Mucosa of descending colon (tissue), 3 donors: Measurements from ENCODE around the gene TOR1B. TPM values are rescaled to one million over a fixed set of nuclear protein-coding genes. Genes with fewer than 3 reads are reported as not detected.
"Not testable (repeated sequence)": the region's sequence is repeated elsewhere in the genome, so short reads cannot be mapped to it uniquely, and the experiment has no call there.

ENCODE experiments used
- ATAC-seq: fragments of 200-7000 bp; cut with Tn5 transposase; one replicate; pipeline ENCODE4 v1.9.1; 2020; ENCODE audit warnings: mild to moderate bottlenecking, moderate library complexity
- DNase-seq, 3 donors: peaks; one replicate each; pipeline ENCODE4 v3.0.0-alpha.2; 2020
- H3K36me3 ChIP-seq: fragments of 200-600 bp; one replicate; pipeline ENCODE4 v1.8.0; 2021; ENCODE audit warnings: low read depth, mild to moderate bottlenecking
- H3K4me1 ChIP-seq: fragments of 200-600 bp; one replicate; pipeline ENCODE4 v1.8.0; 2021; ENCODE audit warnings: low read depth, mild to moderate bottlenecking
- H3K4me3 ChIP-seq: fragments of 200-600 bp; one replicate; pipeline ENCODE4 v1.8.0; 2021; ENCODE audit warnings: mild to moderate bottlenecking
- H3K9me3 ChIP-seq: fragments of 200-600 bp; one replicate; pipeline ENCODE4 v1.8.0; 2021; ENCODE audit warnings: mild to moderate bottlenecking
- CTCF ChIP-seq: fragments of 200-600 bp; IDR thresholded peaks from one replicate; pipeline ENCODE4 v1.8.0; 2022; ENCODE audit warnings: antibody characterized with exemption, mild to moderate bottlenecking
- intact Hi-C, 2 donors: fragments of 100-400 bp; cut with DNase I in 1 of 2; cut with micrococcal nuclease in 1 of 2; formaldehyde crosslinking; loops; one replicate each; pipeline versions ENCODE4 v1.11.0 to v1.11.1; 2022; cut with DNase I, micrococcal nuclease
- total RNA-seq, 3 donors: library from RNA; stranded (reverse); fragmentation: NEBNext Ultra II Directional in 2 of 3; extraction: Animal tissue kit (Norgen Biotek cat#: 25700) in 2 of 3; gene quantifications; one replicate each; pipeline versions ENCODE4 v1.2.1 to v1.2.4, GENCODE V29; 2021 to 2023
- donor health status: DM: no; HTN: no; CAD: no; lungs with moderate emphysema.
- donor health status: DM: no; HTN: no; CAD: no.
- donor health status: DM: no; HTN: yes; CAD: no.

TOR1B gene
- total RNA-seq, 3 donors from 2014 or later = 37.3 to 63.5 (median 49.2) TPM

GRCh38 chr9:129785866-129786265 lies 17.1 kb upstream of the TOR1B start:
- no peak for TF ChIP-seq CTCF
- DNase-seq = no peak
- Histone ChIP-seq H3K4me1 (peaks cover 4% of the 10 kb centered on the region), H3K9me3 (no peaks in the 10 kb centered on the region), H3K36me3 (no peaks in the 10 kb centered on the region), H3K4me3 (no peak overlapping the region)
- ATAC-seq = no peak
- intact Hi-C loops = loop anchor here (5.0 kb wide), 2 partner anchors 44 to 49 kb away; no protein-coding TSS in a partner anchor

- no peaks in the 10 kb centered on the region for H3K36me3 ChIP-seq
- H3K9me3 ChIP-seq = no peaks in the 10 kb centered on the region
- intact Hi-C loops = loop anchor here (5.0 kb wide), 2 partner anchors 44 to 49 kb away; no protein-coding TSS in a partner anchor
- no peak for ATAC-seq
- H3K4me1 ChIP-seq = peaks cover 4% of the 10 kb centered on the region
- no peak for TF ChIP-seq CTCF
- no peak overlapping the region for H3K4me3 ChIP-seq
- DNase-seq = no peak
Observed at GRCh38 chr9:129786481-129786880, 16.5 kb upstream of the TOR1B start.

GRCh38 chr9:129794549-129794948 lies 8.4 kb upstream of the TOR1B start:
- DNase-seq = no peak
- no peak for TF ChIP-seq CTCF
- intact Hi-C loops = loop anchor here in 1 of 2 donors (10.0 kb wide), 1 partner anchor 140 kb away; no protein-coding TSS in a partner anchor
- Histone ChIP-seq H3K4me1 (peaks cover 4% of the 10 kb centered on the region), H3K9me3 (no peaks in the 10 kb centered on the region), H3K36me3 (no peaks in the 10 kb centered on the region), H3K4me3 (no peak overlapping the region)
- ATAC-seq = no peak

- not testable (repeated sequence) for H3K9me3 ChIP-seq, H3K4me1 ChIP-seq, ATAC-seq, H3K36me3 ChIP-seq, H3K4me3 ChIP-seq, DNase-seq
- intact Hi-C loops = loop anchor here in 1 of 2 donors (10.0 kb wide), 1 partner anchor 141 kb away; no protein-coding TSS in a partner anchor
Observed at GRCh38 chr9:129796029-129796428, 7.0 kb upstream of the TOR1B start.

GRCh38 chr9:129798973-129799372 lies 4.0 kb upstream of the TOR1B start:
- ATAC-seq = no peak
- intact Hi-C loops = loop anchor here in 1 of 2 donors (10.0 kb wide), 1 partner anchor 144 kb away; no protein-coding TSS in a partner anchor
- no peak overlapping the region for H3K4me3 ChIP-seq
- H3K9me3 ChIP-seq = no peaks in the 10 kb centered on the region
- TF ChIP-seq CTCF = no peak
- no peak for DNase-seq
- no peaks in the 10 kb centered on the region for H3K36me3 ChIP-seq
- peaks cover 3% of the 10 kb centered on the region for H3K4me1 ChIP-seq

- no peaks in the 10 kb centered on the region for H3K36me3 ChIP-seq
- intact Hi-C loops = no loop called here
- TF ChIP-seq CTCF = no peak
- DNase-seq (no peak), ATAC-seq (no peak)
- H3K4me1 ChIP-seq = peaks cover 17% of the 10 kb centered on the region
- H3K4me3 ChIP-seq = no peak overlapping the region
- H3K9me3 ChIP-seq = no peaks in the 10 kb centered on the region
Observed at GRCh38 chr9:129801504-129801903, 1.5 kb upstream of the TOR1B start.
